AG04450 (cell line): ENCODE data around the gene MCM5. TPM values are rescaled to one million over a fixed set of nuclear protein-coding genes. Genes with fewer than 3 reads are reported as not detected.

ENCODE experiments used
- CTCF ChIA-PET: fragments of 300-600, 350-600 bp; formaldehyde crosslinking; extraction: SDS; loops from one replicate; lab custom pipeline; 2022; ENCODE audit warnings: antibody characterized with exemption, inconsistent platforms; lab: Charles Lee
- POLR2A ChIA-PET: fragments of 350-600 bp; formaldehyde crosslinking; extraction: SDS; loops from one replicate; lab custom pipeline; 2021; ENCODE audit warnings: antibody characterized with exemption, inconsistent platforms; lab: Yijun Ruan, JAX
- DNase-seq: peaks from one replicate; pipeline ENCODE4 v3.0.0-alpha.2; 2011; ENCODE audit warnings: low read depth, low spot score
- H3K27ac ChIP-seq: one replicate; pipeline ENCODE4 v1.5.1; 2012; ENCODE audit warnings: low read depth, low read length, control low read depth
- H3K27me3 ChIP-seq: one replicate; pipeline ENCODE4 v1.6.0; 2012; ENCODE audit warnings: low read length; ENCODE audit not compliant: control insufficient read depth, insufficient read depth
- H3K4me3 ChIP-seq: 2 replicates; pipeline ENCODE4 v1.5.1; 2011; ENCODE audit warnings: mild to moderate bottlenecking, low read depth, low read length, control low read depth
- H3K9me3 ChIP-seq: 2 replicates; pipeline ENCODE4 v1.5.1; 2012; ENCODE audit warnings: low read length; ENCODE audit not compliant: control insufficient read depth, insufficient read depth
- CTCF ChIP-seq: IDR thresholded peaks from 2 replicates; pipeline ENCODE4 v1.5.1; 2011; ENCODE audit warnings: low read depth, low read length, control low read depth, inconsistent platforms
- polyA plus RNA-seq: library from polyadenylated mRNA; depleted of rRNA; stranded (reverse); fragments of >200 nt; gene quantifications from 2 replicates; pipeline ENCODE4 v1.2.3, GENCODE V29; 2011

The MCM5 gene
- polyA plus RNA-seq, 1 experiment, result 12.0 TPM

GRCh38 chr22:35462498-35463230, 62.7 kb downstream of the MCM5 start:
- no peak overlapping the region for H3K4me3 ChIP-seq
- no peak for DNase-seq
- no peaks in the 10 kb centered on the region; the same call in 1 of the 2 replicates for H3K9me3 ChIP-seq
- H3K27ac ChIP-seq, result no peak overlapping the region
- CTCF ChIA-PET, result no interaction called here
- peaks cover 2% of the 10 kb centered on the region for H3K27me3 ChIP-seq
- POLR2A ChIA-PET, result no interaction called here
- no peak for TF ChIP-seq CTCF

DNA sequence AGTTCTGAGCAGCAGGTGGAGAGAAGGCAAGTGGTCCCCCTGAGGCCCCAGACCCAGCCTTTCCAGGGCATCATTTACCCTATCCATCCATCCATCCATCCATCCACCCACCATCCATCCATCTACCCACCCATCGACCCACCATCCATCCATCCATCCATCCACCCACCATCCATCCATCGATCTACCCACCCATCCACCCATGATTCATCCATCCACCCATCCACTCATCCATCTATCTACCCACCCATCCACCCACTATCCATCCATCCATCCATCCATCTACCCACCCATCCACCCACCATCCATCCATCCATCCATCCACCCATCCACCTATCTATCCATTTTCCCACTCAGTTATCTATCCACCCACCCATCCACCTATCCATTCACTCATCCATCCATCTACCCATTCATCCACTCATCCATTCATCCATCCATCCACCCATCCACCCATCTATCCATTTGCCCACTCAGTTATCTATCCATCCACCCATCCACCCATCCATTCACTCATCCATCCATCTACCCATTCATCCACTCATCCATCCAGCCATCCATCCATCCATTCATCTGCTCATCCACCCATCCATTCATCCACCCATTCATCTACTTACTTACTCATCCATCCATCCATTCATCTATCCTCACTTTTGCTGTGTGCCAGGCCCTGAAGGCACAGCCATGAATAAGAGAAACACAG, 63.4 kb downstream of the MCM5 start:
- POLR2A ChIA-PET, result no interaction called here
- no peaks in the 10 kb centered on the region; the same call in 1 of the 2 replicates for H3K9me3 ChIP-seq
- H3K4me3 ChIP-seq, result no peak overlapping the region
- H3K27me3 ChIP-seq, result no peaks in the 10 kb centered on the region
- TF ChIP-seq CTCF, result no peak
- no peak overlapping the region for H3K27ac ChIP-seq
- CTCF ChIA-PET, result no interaction called here
- no peak for DNase-seq

- no peaks in the 10 kb centered on the region for H3K27me3 ChIP-seq
- H3K27ac ChIP-seq, result no peak overlapping the region
- TF ChIP-seq CTCF, result no peak
- H3K4me3 ChIP-seq, result no peak overlapping the region
- no peaks in the 10 kb centered on the region; the same call in 1 of the 2 replicates for H3K9me3 ChIP-seq
- POLR2A ChIA-PET, result no interaction called here
- CTCF ChIA-PET, result no interaction called here
- no peak for DNase-seq
Measured at GRCh38 chr22:35464399-35464798, 64.5 kb downstream of the MCM5 start.

DNA sequence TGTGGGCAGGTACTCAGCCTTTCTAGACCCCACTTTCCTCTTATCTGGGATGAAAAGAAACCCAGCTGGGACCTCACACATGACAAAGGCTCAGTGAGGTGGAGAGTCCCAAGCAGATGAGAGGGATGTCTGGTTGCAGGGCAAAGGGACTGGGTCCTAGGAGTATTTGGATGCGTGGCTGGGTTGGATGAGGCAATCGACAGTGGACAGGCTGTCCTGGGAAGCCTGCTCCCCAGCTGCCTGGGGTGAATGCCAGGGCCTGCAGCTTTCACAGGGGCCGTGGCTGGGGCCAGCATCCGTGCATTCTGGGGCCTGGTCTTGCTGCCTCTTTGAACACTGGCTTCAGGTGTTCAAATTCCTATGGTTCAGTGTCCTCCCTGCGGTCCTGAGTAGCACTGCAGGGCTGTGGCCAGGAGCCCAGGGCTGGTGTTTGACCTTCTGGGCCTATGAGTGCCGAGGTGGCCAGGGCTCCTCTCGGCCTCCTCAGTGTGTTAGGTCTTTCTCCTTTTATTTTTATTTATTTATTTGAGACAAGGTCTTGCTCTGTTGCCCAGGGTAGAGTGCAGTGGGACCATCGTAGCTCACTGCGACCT, 65.3 kb downstream of the MCM5 start:
- DNase-seq, result no peak
- Histone ChIP-seq H3K9me3 (no peaks in the 10 kb centered on the region; the same call in 1 of the 2 replicates), H3K27me3 (no peaks in the 10 kb centered on the region), H3K4me3 (no peak overlapping the region), H3K27ac (no peak overlapping the region)
- CTCF ChIA-PET, result no interaction called here
- no peak for TF ChIP-seq CTCF
- POLR2A ChIA-PET, result no interaction called here
